GM19395 (cell line): Measurements from ENCODE around the gene VTI1A.

ENCODE experiments used
- ATAC-seq: cut with Tn5 transposase; IDR thresholded peaks from one replicate; pipeline ENCODE4 v1.9.1; 2021; ENCODE audit warnings: mild to moderate bottlenecking, moderate library complexity; ENCODE audit not compliant: unreplicated experiment

The VTI1A gene

GRCh38 chr10:112794201-112794600 is 347.2 kb downstream of the VTI1A start:
- no peak for ATAC-seq

- no peak for ATAC-seq
Measured at GRCh38 chr10:112795067-112795466, 348.1 kb downstream of the VTI1A start.

- no peak for ATAC-seq
Measured at GRCh38 chr10:112797197-112797596, 350.2 kb downstream of the VTI1A start.

- ATAC-seq, result no peak
Measured at GRCh38 chr10:112797855-112798254, 350.8 kb downstream of the VTI1A start.

- no peak for ATAC-seq
Measured at GRCh38 chr10:112799038-112799437, 352.0 kb downstream of the VTI1A start.

GRCh38 chr10:112799726-112800510 is 352.9 kb downstream of the VTI1A start:
- no peak for ATAC-seq

GRCh38 chr10:112801004-112801403 is 354.0 kb downstream of the VTI1A start:
- ATAC-seq, result no peak

- ATAC-seq, result no peak
Measured at GRCh38 chr10:112801748-112802147, 354.7 kb downstream of the VTI1A start.

- ATAC-seq, result no peak
Measured at GRCh38 chr10:112802411-112803022, 355.5 kb downstream of the VTI1A start.

GRCh38 chr10:112803961-112804401 is 357.0 kb downstream of the VTI1A start:
- no peak for ATAC-seq

GRCh38 chr10:112805254-112805590 is 358.2 kb downstream of the VTI1A start:
- ATAC-seq, result no peak

- no peak for ATAC-seq
Measured at GRCh38 chr10:112805701-112806100, 358.7 kb downstream of the VTI1A start.

- no peak for ATAC-seq
Measured at GRCh38 chr10:112807013-112807412, 360.0 kb downstream of the VTI1A start.

GRCh38 chr10:112809736-112810135 is 362.7 kb downstream of the VTI1A start:
- no peak for ATAC-seq

- no peak for ATAC-seq
Measured at GRCh38 chr10:112810711-112811151, 363.7 kb downstream of the VTI1A start.

GRCh38 chr10:112811741-112812551 is 364.9 kb downstream of the VTI1A start:
- ATAC-seq, result no peak

GRCh38 chr10:112812586-112812985 is 365.6 kb downstream of the VTI1A start:
- ATAC-seq, result no peak

- ATAC-seq, result no peak
Measured at GRCh38 chr10:112813866-112814591, 367.0 kb downstream of the VTI1A start.

- no peak for ATAC-seq
Measured at GRCh38 chr10:112815269-112816032, 368.4 kb downstream of the VTI1A start.

- no peak for ATAC-seq
Measured at GRCh38 chr10:112816033-112816430, 369.0 kb downstream of the VTI1A start.
